Epidermal melanocyte (primary cell): ENCODE results near the gene ARID5B.

ENCODE experiments used
- DNase-seq: peaks from one replicate; pipeline ENCODE4 v3.0.0; 2011; ENCODE audit warnings: low spot score; ENCODE audit not compliant: insufficient read length

ARID5B gene

DNA sequence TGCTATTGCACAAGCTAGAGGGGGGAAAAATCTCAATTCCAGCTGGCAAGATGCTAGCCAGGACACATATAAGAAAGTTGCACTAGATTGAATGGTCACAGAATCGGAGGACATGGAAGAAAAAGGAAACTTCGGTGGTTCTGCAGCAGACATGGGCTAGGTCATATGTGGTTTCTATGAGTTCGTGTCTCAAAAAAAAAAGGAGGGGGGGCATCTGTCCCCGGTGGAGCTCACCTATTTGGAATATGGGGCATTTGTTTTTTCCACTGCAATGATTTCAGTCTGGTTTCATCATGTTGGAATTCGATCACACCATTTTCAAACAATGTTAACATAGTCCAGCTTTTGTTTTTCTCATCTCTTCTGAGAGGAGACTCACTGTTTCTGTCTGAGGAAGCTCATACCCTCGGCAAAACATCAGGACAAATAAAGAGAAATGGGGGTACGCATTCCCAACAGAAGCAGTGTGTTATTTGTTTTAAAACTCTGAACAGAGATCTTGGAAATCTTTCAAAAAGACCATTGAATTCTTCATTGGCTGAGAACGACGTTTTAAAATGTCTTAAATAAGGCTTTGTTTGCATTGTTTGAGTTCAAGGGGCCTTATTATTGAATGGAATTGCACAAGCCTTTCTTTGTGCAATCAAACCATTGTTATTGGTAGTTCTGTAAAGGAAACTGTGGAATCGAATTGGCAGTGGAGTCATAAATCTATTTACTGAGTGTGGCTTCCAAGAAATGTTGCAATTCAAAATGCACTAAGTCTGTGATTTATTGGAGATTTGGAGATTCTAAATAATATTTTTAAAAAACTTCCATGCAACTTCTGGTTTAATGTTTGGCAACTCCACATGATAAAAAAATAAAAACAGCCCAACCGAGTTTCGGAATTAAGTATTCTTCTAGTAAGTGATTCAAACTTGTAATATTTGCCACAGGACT is 194.0 kb downstream of the ARID5B start:
- no peak for DNase-seq

DNA sequence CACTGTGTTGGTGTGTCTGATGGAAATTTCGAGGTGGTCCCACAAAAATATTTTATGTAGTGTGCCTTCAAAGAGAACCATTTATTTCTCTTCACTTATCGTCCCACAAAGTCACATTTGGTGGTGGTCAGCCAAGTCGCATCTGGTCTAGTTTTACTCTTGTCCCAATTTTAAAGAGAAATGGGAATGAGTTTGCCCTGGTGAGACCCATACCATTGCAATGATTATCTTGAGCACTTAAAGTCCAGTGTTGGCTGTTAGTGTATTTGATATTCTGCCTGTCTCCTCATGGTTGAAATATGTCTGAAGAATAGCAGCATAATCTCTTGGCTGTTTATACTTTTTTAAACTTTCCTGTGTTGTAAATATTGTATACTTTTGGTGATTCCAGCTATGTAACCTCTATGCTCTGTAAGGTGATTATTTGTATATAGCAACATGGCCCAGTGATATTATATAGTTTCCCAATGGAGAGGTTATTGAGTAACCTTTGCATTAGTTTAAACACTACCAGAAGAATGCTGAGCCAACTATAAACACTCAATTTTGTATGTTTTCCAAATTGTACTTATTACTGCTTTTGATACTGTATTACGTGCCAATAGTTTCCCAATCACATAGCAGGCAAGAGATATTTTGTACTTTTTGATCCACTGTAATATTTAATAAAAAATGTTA is 194.9 kb downstream of the ARID5B start:
- DNase-seq, result no peak

DNA sequence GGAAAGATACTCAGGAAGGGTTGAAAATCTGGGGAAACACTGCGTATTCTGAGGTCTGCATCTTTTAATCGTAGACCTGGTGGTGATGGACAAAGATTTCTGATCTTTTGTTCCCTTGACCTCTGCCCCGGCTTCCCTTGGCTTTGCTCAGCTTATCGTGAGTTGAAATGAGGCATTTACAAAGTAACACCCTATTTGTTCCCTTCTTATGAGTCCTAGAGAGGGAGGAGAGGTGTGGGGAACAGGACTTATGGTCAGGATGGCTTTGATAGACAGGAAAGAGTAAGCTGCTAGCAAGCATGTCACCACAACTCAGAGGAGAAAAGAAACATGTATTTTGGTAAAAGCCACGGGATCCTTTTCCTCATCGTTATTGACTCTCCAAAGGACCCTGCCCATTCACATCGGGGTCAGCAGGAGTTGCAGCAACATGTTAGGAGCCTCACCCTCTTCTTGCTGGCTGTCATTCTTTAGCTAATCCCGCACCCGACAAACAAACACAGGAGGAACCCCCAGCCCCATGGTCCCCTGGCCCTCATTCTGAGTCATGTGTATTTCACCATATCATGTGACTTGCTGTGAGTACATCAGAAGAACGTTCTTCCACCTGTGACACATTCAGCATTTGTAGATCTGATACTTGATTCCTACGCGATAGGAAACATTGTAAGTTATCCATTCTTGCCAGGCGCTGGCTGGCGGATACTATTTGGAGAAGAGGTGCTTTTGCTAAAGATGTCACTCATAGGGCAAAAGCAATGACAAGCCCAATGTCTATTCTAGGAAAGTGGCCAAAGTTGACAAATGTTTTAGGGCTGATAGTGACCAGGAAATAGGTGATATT is 197.0 kb downstream of the ARID5B start:
- no peak for DNase-seq

DNA sequence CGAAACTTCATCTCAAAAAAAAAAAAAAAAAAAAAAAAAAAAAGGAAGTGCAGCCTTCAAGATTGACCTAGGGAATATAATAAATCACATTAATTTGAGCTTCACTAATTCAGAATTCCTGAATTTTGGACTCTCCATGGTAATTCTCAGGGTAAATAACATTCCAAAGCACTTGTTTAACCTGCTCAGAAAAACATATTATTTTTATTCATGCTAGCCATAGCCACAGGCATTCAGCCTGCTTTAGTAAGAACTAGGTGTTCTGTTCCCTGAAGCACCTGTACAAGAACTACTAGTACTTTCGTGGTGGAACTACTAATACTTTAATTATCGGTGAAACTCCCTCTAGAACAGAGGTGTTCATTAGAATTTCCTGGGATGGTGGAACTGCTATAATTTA is 197.8 kb downstream of the ARID5B start:
- no peak for DNase-seq

DNA sequence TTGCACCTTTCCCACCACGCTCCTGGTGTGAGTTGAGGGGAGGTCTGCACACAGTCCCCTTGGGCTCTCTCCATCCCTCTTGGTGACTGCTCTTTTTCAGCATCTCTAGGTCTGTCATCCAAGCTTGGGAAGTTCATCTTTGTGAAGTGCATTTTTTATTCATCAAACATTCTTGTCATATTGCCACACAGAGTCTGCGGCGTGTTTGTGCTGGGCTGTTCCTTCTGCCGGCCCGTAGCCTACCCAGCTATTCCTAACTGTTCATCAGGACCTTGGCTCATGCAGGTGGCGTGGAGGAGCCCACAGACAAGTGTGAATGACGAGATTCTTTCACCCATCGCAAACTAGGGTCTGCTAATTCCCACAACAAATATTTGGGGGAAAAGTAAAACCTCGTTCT is 202.4 kb downstream of the ARID5B start:
- DNase-seq, result no peak

DNA sequence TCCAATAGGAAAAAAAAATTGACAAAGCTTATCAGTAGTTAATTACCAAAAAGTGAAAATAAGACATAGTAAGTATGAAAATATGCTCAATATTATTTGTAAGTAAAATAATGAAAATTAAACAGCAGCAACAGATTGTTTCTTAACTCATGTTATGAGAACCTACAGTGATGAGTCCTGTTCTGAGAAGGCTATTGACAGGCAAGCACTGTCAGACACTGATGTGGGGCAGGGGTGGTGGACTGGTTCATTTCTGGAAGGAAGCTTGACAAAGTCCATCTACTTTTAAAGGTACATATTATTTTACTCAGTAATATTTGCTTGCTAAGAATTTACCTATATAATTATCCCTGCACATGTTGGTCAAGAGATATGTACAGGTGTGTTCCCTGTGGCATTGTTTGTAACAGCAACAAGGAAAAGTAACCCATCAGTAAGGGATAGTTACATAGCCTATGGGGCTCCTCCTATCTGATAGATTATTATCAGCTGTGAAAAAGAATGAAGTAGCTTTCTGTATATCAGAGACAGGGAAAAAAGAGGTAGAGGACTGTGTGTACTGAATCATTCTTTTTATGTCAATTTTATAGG is 205.5 kb downstream of the ARID5B start:
- DNase-seq, result no peak

DNA sequence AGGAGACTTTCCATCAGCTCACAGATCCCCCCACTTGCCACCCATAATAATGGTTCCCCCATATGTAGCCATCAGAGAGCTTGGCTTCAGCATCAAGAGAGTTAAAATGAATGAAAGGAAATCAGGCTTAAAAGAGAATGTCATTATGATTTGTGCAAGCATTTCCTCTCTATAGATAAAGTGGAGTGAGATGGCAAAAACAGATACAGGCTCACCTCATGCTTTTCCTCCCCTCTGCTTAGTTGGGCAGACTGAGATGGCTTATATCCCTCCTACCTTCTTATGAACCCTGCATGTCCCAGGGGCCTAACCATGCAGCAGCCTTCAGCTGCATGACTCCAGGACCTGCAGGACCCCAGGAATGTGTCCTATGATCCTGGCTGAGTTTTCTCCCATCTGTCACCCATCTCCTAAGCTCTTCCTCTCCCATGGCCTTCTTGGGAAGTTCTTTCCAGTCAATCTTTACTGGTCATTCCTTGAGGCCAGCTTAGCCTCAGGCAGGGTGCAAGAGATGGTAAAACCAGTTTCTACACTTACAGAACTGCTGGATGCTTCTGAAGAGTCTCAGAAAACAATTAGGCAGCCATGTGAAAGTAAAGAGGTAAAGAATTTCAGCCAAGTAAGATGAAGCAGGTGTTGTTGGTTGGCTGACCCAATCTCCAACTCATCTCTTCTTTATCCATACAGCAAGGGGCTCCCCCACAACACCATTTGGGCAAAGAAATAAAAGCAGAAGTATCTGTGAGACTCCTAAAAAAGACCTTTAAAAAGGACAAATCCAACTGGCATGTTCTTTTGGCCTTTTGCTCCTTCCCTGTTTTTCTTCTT is 207.5 kb downstream of the ARID5B start:
- no peak for DNase-seq

DNA sequence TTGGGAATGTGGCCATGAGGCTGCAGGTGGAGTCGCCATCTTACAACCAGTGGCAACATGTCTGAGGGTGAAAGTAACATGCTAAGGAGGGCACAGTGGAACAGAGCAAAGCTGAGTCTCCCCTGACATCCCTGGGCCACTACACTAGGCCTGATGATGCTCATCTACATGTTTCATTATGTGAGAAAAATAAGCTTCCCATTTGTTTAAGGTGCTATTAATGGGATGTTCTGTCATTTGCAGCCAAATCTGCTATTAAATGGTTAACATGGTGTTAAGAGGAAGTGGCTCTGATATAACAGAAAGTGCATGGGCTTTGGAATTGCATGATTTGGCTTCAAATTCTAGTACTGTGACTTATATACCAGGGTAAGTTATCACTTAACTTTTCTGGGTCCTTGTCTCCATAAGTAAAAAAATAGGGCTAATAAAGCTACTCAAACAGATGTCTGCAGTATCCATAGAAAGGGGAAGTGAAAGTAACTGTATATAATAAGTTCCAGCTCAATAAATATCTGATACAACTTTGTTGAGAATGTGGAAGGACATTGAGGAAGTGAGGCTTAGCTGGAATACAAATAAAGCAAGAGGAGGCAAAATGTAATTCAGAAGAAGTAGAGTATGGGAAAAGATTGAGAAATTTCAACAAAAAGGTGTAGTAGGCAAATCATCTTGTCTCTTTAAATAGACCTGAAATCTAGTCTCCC is 208.2 kb downstream of the ARID5B start:
- DNase-seq, result no peak

DNA sequence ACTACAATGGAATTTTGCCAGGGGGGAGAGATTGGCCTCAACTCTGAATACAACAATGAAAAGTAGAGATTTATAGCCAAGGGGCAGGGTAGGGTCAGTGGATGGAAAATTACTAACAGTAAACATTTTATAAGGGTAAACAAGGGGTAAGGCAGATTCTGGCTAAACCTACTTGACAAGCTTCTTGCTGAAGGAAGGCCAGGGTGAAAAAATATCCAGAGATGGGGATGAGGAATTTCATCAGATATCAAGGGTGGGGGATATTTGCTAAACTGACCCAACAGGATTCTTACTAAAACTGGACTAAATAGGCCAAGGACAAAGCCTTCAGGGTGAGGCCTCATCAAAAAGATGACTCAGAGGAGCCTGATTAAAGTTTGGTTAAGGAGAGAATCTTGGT is 210.8 kb downstream of the ARID5B start:
- DNase-seq, result no peak

DNA sequence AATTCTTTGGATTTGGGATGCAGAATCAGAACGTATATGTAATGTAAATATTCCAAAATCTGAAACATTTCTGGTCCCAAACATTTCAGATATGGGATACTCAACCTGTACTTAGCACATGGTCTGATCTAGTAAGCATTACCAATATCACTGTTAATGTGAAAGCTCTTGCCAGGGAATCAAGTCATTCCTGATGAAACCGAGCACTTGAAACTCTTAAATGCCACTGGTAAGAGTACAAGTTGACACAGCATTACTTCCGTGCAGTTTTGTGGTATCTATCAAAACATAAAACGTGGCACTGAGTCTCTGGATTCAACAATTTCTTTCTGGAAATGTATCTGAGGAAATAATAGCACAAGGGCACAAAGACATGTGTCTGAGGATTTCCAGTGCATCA is 211.5 kb downstream of the ARID5B start:
- no peak for DNase-seq

DNA sequence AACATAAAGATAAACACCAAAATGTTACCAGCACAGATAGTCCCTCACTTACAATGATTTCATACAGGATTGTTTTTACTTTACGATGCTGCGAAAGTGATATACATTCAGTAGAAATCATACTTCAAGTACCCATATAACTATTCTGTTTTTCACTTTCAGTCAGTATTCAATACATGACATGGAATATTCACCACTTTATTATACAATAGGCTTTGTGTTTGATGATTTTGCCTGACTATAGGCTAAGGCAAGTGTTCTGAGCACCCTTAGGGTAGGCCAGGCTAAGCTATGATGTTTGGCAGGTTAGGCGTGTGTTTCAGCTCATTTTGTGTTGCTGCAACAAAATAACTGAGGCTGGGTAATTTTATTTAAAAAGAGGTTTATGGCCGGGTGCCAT is 212.2 kb downstream of the ARID5B start:
- no peak for DNase-seq

DNA sequence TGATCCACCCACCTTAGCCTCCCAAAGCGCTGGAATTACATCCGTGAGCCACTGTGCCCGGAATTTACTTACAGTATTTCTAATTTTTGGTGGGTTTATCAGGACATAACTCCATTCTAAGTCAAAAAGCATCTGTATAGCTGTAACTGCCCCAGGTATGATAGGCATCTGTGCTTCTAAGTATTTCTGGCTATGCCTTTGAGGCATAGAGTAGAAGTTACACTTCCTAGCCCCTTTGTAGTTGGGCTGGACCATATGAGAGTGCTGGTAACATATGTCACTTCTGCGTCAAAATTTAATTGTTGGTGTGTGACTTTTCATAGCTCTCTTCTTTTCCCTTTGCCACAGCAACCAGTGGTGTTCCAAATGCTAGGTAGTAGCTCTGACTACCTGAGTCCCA is 213.8 kb downstream of the ARID5B start:
- no peak for DNase-seq

DNA sequence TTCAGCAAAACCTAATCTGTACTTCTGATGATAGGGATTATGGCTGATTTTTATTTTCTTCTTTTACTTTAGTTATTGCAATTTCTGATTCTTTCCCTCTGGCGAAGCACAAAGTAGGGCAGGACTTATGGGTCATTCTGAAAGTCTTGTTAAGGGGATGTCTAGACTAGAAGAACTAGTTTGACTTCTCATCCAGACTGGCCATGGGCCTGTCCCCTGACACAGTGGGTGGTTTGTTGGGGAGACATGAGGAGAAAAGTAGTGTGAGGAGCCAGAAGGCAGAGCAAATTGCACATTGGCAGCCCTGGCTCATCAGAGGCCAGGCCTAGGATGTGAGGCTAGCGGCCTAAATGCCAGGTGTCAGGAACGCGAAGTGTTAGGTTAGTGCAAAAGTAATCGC is 214.3 kb downstream of the ARID5B start:
- DNase-seq, result no peak

DNA sequence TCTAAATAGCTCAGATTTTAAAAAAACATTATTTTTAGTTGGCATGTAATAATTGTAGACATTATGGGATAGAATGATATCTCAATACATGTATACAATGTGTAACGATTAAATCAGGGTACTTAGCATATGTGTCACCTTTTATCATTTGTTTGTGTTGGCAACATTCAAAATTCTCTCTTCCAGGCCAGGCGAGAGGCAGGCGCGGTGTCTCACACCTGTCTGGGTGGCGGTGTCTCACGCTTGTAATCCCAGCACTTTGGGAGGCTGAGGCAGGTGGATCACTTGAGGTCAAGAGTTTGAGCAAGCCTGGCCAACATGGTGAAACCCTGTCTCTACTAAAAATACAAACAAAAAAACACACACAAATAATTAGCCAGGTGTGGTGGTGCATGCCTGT is 215.4 kb downstream of the ARID5B start:
- DNase-seq, result no peak

DNA sequence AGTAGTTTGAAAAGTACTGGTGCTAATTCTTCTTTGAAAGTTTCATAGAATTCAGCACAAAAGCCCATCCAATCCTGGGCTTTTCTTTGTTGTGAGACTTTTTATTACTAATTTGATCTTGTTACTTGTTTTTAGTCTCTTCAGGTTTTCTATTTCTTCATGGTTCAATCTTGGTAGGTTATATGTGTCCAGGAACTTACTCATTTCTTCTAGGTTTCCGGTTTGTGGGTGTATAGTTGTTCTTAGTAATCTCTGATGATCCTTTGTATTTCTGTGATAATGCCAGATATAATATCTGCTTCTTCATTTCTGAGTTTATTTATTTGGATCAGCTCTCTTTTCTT is 219.7 kb downstream of the ARID5B start:
- no peak for DNase-seq

DNA sequence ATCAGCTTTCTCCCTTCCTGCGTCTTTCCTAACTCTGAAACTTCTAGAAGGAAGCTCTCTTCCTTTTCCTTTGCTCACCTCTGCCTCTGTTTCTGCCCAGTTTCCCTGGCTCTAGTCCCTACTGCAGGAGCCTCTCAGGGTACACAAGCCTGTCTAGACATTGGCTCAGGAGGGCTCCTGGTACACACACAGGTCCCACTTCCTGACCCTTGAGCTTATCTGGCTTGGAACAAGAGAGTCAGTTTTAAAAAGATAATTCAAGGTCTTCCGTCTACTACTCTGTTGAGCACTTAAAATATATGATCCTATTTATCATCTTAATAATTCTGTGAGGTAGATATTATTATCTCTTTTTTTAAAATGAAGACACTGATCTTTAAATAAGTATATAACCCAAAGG is 226.5 kb downstream of the ARID5B start:
- no peak for DNase-seq

DNA sequence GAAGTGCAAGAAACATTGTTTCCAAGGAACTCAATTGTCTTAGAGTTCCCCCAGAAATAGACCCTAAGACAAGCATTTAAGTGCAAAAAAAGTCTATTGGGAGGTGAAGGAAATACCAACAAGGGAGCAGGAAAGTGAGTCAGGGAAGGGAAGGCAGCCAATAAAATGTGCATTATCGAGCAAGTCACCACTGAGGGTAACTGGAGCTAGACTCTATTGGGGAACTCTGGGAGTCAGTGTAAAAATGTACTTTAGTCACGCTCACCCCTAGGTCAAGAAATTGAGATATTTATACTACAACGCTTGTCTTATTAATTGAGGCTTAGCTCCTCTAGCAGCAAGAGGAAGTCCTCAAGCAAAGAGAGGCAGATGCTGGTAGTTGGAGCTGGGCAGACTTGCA is 229.4 kb downstream of the ARID5B start:
- no peak for DNase-seq

DNA sequence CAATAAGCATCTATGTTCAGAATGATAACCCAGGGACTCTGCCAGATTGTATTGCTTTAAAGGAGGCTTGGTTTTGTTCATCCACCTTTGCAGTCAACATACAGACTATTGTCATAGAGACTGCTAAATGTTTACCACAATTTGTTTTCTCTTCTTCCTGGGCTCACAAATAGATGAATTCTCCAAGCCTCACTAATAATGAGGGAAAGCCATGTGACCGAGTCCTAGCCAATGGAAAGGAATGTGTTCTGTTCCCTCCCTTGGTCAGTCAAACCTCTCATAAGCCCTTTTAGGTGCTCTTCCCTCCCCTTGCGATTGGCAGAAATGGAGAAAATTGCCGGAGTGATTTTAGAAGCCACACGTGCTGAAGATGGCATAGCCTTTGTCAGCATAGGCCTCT is 230.2 kb downstream of the ARID5B start:
- no peak for DNase-seq

DNA sequence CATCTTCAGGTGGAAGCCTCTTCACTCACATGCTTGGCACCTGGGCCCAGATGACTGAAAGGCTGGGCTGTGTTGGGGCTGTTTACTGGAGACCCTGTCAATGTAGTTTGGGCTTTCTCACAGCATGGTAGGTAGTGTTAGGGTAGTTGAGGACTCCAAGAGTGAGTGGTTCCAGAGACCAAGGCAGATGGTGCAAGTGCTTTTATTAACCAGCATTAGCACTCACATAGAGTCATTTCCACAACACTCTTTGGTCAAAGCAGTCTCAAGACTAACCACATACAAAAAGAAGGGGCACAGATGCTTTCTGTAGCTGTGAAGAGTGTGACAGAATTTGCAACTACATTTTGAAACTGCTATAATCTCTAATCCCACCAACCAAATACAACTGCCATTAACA is 232.1 kb downstream of the ARID5B start:
- no peak for DNase-seq

DNA sequence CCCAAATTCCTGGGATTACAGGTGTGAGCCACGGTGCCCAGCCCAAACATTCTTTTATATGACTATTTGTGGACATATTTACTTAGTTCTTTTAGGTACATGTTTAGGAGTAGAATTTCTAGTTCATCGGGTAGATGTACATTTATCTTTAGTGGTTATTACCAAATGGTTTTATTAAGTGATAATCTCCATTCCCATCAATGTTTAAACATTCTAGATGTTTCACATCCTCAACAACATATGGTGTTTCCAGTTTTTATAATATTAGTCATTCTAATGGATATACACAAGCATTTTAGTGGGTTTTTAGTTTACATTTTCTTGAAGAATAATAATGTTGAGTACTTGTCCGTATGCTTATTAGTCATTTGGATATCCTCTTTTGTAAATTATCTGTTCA is 235.4 kb downstream of the ARID5B start:
- DNase-seq, result no peak
